SU-DHL-6 (cell line): ENCODE measurements around the gene TRMT10A.

Experiments used
- H2AFZ ChIP-seq: fragments of 200-600 bp; sonication (generic); 2 replicates; pipeline ENCODE4 v1.6.1; 2014; ENCODE audit warnings: low read depth, mild to moderate bottlenecking, moderate library complexity, mixed read lengths, antibody characterized with exemption, low read length; ENCODE audit not compliant: severe bottlenecking
- H3F3A ChIP-seq: fragments of 200-600 bp; shearing (Covaris generic); 2 replicates; pipeline ENCODE4 v1.6.0; 2016; ENCODE audit warnings: antibody characterized with exemption, mild to moderate bottlenecking; ENCODE audit not compliant: insufficient read depth
- H3K27ac ChIP-seq: fragments of 200-600 bp; sonication (generic); 2 replicates; pipeline ENCODE4 v1.5.1; 2016; ENCODE audit warnings: low read depth, mild to moderate bottlenecking, low read length, moderate library complexity, mixed read lengths
- H3K27me3 ChIP-seq: fragments of 200-600 bp; sonication (generic), shearing (Covaris generic); 2 replicates; pipeline ENCODE4 v1.6.0; 2014; ENCODE audit warnings: mild to moderate bottlenecking, low read length
- H3K36me3 ChIP-seq: fragments of 200-600 bp; sonication (generic); 2 replicates; pipeline ENCODE4 v1.6.1; 2014; ENCODE audit warnings: mild to moderate bottlenecking, low read length, mixed read lengths
- H3K4me2 ChIP-seq: fragments of 300-600, 200-600 bp; shearing (Covaris generic), sonication (generic); 2 replicates; pipeline ENCODE4 v1.6.0; 2014; ENCODE audit warnings: low read length, low read depth, mild to moderate bottlenecking; ENCODE audit not compliant: poor library complexity, severe bottlenecking
- H3K4me3 ChIP-seq: fragments of 200-600 bp; sonication (generic); 2 replicates; pipeline ENCODE4 v1.5.1; 2014; ENCODE audit warnings: antibody characterized with exemption, low read length, mild to moderate bottlenecking, mixed read lengths; ENCODE audit not compliant: insufficient read depth, poor library complexity, severe bottlenecking
- H3K79me2 ChIP-seq: fragments of 200-600 bp; sonication (generic); 2 replicates; pipeline ENCODE4 v1.6.1; 2014; ENCODE audit warnings: mild to moderate bottlenecking, low read length, moderate library complexity; ENCODE audit not compliant: insufficient read depth
- H3K9ac ChIP-seq: fragments of 200-600 bp; sonication (generic); 2 replicates; pipeline ENCODE4 v1.7.0; 2014; ENCODE audit warnings: mild to moderate bottlenecking, low read length
- H3K9me2 ChIP-seq: fragments of 200-600 bp; sonication (generic); replicated peaks from 2 replicates; pipeline ENCODE4 v1.6.1; 2014; ENCODE audit warnings: low read length; ENCODE audit not compliant: insufficient read depth
- H3K9me3 ChIP-seq: fragments of 200-600 bp; sonication (generic); 2 replicates; pipeline ENCODE4 v1.6.1; 2014; ENCODE audit warnings: low read length, mixed read lengths; ENCODE audit not compliant: insufficient read depth
- H4K20me1 ChIP-seq: fragments of 200-600 bp; sonication (generic); 2 replicates; pipeline ENCODE4 v1.6.1; 2014; ENCODE audit warnings: low read depth, mild to moderate bottlenecking, antibody characterized with exemption, low read length, moderate library complexity, mixed read lengths
- EZH2phosphoT487 ChIP-seq: fragments of 200-600 bp; sonication (generic), shearing (Covaris generic); conservative IDR thresholded peaks from 2 replicates; pipeline ENCODE4 v1.6.1; 2018; ENCODE audit warnings: mild to moderate bottlenecking, antibody characterized with exemption, low read length, moderate library complexity, mixed read lengths
- TF ChIP-seq, protein P1 (sequence below): fragments of 200-600 bp; sonication (generic); IDR thresholded peaks from one replicate; pipeline ENCODE4 v1.5.1; 2017; ENCODE audit warnings: antibody characterized with exemption, mild to moderate bottlenecking, low read length, moderate library complexity; ENCODE audit not compliant: insufficient read depth, poor library complexity, severe bottlenecking

TRMT10A gene

GRCh38 chr4:99529956-99530355 lies 33.9 kb downstream of the TRMT10A start:
- H3K27me3 ChIP-seq: no peaks in the 10 kb centered on the region
- H3K79me2 ChIP-seq: no peaks in the 10 kb centered on the region
- H3F3A ChIP-seq: no peaks in the 10 kb centered on the region

GRCh38 chr4:99529228-99529627 lies 34.6 kb downstream of the TRMT10A start:
- Histone ChIP-seq H3K9me2 (no peaks in the 10 kb centered on the region), H3F3A (no peaks in the 10 kb centered on the region), H3K9ac (no peak overlapping the region), H3K79me2 (no peaks in the 10 kb centered on the region), H4K20me1 (no peaks in the 10 kb centered on the region), H3K4me3 (no peak overlapping the region), H3K27me3 (no peaks in the 10 kb centered on the region), H2AFZ (no peak overlapping the region), H3K4me2 (no peak overlapping the region), H3K36me3 (no peaks in the 10 kb centered on the region), H3K27ac (no peak overlapping the region), H3K9me3 (no peaks in the 10 kb centered on the region)
- TF ChIP-seq, protein P1, sequence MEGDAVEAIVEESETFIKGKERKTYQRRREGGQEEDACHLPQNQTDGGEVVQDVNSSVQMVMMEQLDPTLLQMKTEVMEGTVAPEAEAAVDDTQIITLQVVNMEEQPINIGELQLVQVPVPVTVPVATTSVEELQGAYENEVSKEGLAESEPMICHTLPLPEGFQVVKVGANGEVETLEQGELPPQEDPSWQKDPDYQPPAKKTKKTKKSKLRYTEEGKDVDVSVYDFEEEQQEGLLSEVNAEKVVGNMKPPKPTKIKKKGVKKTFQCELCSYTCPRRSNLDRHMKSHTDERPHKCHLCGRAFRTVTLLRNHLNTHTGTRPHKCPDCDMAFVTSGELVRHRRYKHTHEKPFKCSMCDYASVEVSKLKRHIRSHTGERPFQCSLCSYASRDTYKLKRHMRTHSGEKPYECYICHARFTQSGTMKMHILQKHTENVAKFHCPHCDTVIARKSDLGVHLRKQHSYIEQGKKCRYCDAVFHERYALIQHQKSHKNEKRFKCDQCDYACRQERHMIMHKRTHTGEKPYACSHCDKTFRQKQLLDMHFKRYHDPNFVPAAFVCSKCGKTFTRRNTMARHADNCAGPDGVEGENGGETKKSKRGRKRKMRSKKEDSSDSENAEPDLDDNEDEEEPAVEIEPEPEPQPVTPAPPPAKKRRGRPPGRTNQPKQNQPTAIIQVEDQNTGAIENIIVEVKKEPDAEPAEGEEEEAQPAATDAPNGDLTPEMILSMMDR: no peak
- no peak for TF ChIP-seq EZH2phosphoT487

More at GRCh38 chr4:99529956-99530355, 33.9 kb downstream of the TRMT10A start:
- no peaks in the 10 kb centered on the region for H3K9me2 ChIP-seq
- TF ChIP-seq, protein P1: no peak
- no peak for TF ChIP-seq EZH2phosphoT487
- H4K20me1 ChIP-seq: no peaks in the 10 kb centered on the region
- H3K4me2 ChIP-seq: no peak overlapping the region
- H2AFZ ChIP-seq: no peak overlapping the region
- no peaks in the 10 kb centered on the region for H3K36me3 ChIP-seq
- H3K9me3 ChIP-seq: no peaks in the 10 kb centered on the region
- H3K4me3 ChIP-seq: no peak overlapping the region
- no peak overlapping the region for H3K27ac ChIP-seq
- no peak overlapping the region for H3K9ac ChIP-seq

- Histone ChIP-seq H3K27ac (no peak overlapping the region), H2AFZ (no peak overlapping the region), H3K27me3 (no peaks in the 10 kb centered on the region), H3K36me3 (no peaks in the 10 kb centered on the region), H3K4me3 (no peak overlapping the region), H3K9ac (no peak overlapping the region), H3K9me2 (no peaks in the 10 kb centered on the region), H3K9me3 (no peaks in the 10 kb centered on the region), H3K4me2 (no peak overlapping the region), H3K79me2 (no peaks in the 10 kb centered on the region), H3F3A (no peaks in the 10 kb centered on the region), H4K20me1 (no peaks in the 10 kb centered on the region)
- TF ChIP-seq EZH2phosphoT487: no peak
- TF ChIP-seq, protein P1: no peak
Measured at GRCh38 chr4:99518601-99519295, 45.1 kb downstream of the TRMT10A start.
